CD4-positive, alpha-beta T cell treated with Interferon alpha-2 for 1 hour (primary cell): Measurements from ENCODE around the gene PLD5.
"Not testable (repeated sequence)": the region's sequence is repeated elsewhere in the genome, so short reads cannot be mapped to it uniquely, and the experiment has no call there.

Experiments
- DNase-seq, 2 donors: peaks; one replicate each; pipeline ENCODE4 v3.0.0-alpha.2; 2020 to 2022

Gene PLD5

GRCh38 chr1:242206994-242207393 is 317.5 kb downstream of the PLD5 start:
- DNase-seq: no peak

- no peak for DNase-seq
Measured at GRCh38 chr1:242205622-242206489, 318.6 kb downstream of the PLD5 start.

DNA sequence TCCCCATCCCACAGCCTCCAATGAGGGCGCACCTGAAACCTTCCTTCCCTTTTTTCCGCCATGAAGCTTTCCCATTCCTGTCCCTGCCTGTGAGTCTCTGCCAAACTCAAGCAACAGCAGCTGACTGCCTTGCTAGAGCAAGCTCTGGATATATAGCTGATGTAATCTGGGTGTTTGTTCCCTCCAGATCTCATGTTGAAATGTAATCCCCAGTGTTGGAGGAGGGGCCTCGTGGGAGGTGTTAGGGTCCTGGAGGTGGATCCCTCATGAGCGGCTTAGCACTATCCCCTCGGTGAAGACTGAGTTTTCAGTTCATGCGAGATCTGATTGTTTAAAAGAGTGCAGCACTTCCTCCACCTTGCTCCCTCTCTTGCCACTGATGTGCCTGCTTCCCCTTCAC is 321.2 kb downstream of the PLD5 start:
- no peak for DNase-seq

DNA sequence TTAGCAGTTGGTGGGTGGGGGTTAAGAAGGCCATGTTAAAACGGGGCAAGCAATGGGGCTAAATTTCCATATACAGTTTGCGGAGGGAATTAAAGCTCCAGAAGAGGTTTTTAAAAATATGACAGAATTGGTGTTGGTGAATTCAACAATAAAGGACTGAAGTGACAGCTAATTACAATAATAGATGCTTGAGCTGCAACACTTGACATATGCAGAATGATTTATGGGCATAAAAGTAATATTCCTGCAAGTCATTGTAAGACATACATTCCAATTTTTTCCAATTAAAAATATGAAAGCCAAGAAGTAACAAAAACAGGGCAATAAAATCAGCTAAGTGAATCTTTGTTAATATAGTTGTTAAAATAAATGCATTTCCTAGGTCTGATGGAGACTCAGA is 323.4 kb downstream of the PLD5 start:
- DNase-seq: no peak

DNA sequence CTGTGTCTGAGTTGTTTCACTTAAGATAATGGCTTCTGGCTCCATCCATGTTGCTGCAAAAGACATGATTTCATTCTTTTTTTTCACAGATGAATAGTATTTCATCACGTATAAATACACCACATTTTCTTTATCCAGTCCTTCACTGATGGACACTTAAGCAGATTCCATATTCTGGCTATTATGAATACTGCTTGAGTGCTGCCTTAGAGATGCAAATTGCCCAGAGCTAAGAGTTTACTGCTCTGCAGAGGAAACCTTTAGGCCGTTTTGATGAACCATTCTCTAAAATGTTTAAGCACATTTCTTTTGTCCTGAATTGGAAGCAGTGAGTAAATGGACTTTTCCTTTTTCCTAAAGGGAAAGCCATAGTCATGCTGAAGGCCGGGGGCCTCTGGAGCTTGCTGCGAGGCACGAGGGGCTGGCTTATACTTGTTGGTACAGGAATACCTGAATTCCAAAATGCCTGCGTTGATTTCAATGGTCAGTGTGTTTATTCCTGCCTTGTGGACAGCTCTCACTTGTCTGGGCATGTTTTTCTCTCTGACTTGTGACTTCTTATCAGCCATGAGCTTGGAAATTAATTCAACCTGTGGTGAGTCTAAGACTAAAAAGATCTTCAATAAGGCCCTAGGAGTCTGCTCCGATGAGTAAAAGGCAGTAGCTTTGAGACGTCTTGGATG is 324.6 kb downstream of the PLD5 start:
- no peak for DNase-seq

DNA sequence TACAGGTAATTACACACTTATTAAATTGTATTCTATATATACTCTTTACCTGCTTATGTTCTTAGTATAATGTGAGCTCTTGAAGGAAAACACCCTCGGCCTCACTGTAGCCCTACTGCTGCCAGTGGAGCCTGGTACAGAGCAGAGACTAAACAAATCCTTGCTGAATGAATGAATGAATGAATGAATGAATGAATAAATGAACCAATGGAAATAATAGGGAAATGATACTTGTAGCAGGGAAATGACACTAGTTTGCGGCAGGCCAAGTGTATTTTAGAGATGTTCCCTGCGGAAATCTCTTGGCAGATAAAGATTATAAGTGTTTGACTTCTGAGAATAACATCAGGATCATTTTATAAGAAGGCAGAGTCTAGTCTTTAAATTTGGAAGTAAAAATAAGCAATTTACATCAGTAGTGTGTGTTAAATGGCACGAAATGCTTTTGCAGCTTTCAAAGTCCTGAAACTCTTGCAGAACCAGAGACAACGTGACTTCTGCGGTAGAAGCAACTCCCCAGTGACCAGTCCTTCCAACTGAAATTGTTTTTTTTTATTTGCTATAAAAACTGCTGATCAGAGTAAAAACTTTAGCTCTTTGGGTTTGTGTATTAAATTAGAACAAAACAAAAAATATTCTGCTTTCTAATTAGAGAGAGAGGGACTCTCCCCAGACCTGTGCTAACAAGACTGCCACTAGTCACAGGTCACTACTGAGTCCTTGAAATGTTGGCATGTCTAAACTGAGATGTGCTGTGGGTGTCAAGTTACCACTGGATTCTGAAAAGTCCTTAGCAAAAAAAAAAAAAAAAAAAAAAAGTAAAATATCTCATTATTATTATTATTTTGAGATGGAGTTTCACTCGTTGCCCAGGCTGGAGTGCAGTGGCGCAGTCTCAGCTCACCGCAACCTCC is 326.3 kb downstream of the PLD5 start:
- no peak for DNase-seq

GRCh38 chr1:242196914-242197313 is 327.6 kb downstream of the PLD5 start:
- no peak for DNase-seq

DNA sequence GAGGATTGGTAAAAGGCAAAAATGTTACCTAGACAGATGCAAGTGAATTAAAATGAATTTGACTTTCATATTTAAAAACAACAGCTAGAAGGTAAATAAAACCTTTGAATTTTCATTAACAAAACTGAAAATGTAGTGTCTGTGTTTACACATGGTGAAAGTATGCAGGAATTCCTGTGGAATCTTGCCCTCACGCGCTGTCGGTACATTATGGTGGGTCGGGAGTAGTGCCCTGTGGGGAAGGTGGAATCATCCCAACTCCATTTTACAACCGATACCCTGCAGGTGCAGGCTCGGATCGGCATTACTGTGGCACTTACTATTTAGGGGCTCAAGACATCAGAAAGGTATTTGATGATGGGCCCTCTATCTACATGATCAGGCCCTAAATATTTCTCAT is 328.4 kb downstream of the PLD5 start:
- DNase-seq: no peak

DNA sequence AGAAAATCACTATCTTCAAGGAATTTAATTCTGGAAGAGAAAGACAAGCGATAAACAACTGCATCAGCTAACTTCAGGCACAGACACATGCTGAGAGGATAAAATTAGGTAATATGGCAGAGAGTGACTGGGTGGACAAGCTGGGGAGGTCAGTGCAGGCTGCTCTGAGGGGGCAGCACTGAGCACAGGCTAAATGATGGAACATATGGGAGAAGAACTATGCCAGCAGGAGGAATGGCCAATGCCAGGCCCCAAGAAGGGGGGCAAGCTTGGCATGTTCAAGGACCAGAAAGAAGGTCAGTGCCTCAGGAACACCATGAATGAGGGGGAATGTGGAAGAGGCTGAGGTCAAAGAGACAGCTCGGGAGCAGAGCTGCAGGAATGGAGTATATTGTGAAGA is 334.9 kb downstream of the PLD5 start:
- no peak for DNase-seq

DNA sequence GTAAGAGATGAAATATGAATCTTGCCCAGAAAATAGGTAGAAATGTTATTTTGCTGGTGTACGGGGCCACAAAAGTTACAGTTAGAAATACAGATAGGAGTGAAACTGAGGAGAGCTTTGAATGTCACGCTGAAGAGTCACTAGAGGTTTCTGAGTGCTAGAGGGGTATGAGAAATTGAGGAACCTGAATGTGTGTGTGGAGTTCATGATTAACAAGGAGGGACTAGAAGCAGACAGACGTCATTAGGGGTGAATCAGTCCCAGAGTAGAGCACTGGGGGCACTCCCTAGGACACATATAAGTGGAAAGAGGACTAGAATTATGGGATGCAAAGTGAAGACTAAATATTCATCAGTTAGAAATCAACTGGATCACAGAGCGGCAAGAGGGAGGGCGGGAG is 336.7 kb downstream of the PLD5 start:
- DNase-seq: no peak

GRCh38 chr1:242187171-242187570 is 337.3 kb downstream of the PLD5 start:
- DNase-seq: no peak

- DNase-seq: no peak
Measured at GRCh38 chr1:242185731-242186130, 338.8 kb downstream of the PLD5 start.

DNA sequence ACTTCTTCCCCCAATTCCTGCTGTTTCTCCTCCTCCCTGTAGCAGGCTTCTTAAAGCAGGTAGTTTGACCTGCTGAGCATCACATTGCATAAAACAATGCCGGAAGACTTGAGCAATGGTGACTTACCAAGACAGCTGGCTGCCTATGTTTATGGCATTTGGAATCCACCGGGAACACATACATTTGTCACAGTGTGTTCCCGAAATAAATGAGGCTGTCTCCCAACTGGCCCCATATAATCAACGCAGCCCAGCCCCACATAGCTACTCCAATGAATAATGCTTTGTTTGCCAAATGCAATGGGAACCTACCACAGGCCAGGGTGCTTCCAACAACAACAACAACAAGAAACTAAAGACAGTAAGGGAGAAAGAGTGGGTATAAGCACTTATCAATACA is 339.5 kb downstream of the PLD5 start:
- DNase-seq: no peak

DNA sequence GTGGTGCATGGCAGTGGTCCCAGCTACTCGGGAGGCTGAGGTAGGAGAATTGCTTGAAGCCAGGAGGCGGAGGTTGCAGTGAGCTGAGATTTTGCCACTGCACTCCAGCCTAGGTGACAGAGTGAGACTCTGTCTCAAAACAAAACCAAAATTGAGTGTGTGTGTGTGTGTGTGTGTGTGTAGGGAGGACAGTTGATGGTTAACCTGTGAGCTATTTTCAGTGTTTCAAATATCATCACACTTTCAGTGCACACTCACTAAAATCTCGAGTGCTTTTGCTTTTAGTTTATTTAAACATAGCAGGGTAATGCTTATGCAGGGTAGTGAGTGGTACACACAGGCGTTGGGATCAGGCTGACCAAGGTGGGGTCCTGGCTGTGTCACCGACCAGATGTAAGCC is 344.7 kb downstream of the PLD5 start:
- DNase-seq: not testable (repeated sequence)

GRCh38 chr1:242178924-242179708 is 345.4 kb downstream of the PLD5 start:
- no peak for DNase-seq

DNA sequence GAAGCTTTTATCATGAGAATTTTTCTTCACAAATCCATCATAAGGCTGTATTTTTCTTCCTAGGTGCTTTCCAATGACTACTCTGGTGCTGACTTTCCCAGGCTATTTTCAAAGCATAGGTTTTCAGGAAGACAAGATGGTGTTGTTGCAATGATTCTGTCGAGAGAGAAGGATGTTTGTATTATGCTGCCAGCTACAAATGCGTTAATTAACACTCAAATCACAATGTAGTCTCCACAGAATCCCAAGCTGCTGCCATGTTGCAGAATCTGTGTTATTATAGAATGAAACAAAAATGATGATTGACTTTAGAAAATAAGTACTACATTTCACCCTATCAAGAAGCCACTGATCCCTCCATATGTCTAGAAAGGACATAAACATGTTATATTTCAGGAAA is 346.1 kb downstream of the PLD5 start:
- no peak for DNase-seq

DNA sequence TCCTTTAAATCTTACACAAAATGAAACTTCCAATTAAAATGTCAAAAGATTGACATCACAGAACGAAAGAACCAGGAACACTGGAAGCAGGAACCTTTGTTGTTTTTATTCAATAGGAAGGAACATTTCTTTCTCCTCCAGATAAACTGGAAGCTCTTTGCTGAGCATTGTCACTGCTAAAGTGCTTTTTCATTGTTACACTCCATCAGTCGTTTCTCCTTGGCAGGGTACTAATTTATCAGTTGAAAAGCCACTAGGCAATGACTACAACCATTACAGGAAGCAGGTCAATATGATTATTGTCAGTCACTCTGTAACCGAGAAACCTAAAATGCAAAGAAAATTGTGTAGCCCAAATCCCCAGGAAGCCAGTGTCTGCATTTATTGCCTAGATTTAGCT is 362.4 kb downstream of the PLD5 start:
- no peak for DNase-seq

- no peak for DNase-seq
Measured at GRCh38 chr1:242147096-242147976, 377.2 kb downstream of the PLD5 start.

GRCh38 chr1:242146652-242147051 is 377.8 kb downstream of the PLD5 start:
- no peak for DNase-seq

DNA sequence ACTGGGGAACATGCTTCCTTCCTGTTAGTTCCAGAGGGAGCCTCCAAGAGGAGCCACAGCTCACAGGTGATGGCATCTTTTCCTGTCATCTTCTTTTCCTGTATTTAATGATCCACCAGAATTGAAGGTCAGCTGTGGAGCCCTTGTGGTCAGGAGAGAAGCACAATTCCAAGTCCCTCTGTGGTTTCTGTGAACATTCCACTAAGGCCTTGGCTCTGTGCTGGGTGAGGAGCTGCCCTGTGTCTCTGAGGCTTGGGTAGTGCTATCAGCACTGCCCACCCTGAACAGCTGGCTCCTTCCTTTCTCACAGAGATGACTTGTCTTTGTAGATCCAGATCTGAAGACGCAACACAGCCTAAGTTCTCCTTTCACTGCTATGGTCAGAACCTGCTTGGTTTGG is 383.7 kb downstream of the PLD5 start:
- no peak for DNase-seq

DNA sequence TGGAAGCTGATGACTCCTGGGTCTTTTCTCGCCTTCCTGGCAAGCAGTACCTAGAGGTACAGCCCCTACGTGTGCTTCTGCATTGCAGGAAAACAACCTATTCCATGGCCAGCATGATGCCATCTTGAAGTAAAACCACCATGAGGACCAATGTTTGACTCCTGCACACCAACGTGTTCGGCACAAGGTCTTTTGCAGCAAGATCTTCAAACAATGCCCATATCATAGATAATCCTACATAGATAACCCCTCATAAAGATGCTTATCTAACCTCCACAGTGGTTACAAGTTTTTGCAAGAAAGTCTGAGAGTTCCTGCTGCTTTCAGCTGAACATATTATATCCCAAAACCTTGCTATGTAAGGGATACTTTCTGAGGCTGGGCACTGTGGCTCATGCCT is 384.5 kb downstream of the PLD5 start:
- DNase-seq: no peak

GRCh38 chr1:242139442-242139841 is 385.1 kb downstream of the PLD5 start:
- DNase-seq: no peak
